Effector memory CD4-positive, alpha-beta T cell (primary cell): ENCODE measurements around the gene SORL1.

Source experiments
- DNase-seq, 3 donors: peaks; one replicate each; pipeline ENCODE4 v3.0.0-alpha.2; 2020
- H3K27ac ChIP-seq: 2 replicates; pipeline ENCODE4 v1.7.0; 2013; ENCODE audit warnings: mild to moderate bottlenecking, low read length, moderate library complexity; ENCODE audit not compliant: insufficient read depth, poor library complexity, severe bottlenecking
- H3K27me3 ChIP-seq: replicated peaks from 2 replicates; pipeline ENCODE4 v1.7.0; 2013; ENCODE audit warnings: mild to moderate bottlenecking, low read length; ENCODE audit not compliant: insufficient read depth, control insufficient read depth, poor library complexity, severe bottlenecking
- H3K36me3 ChIP-seq: 2 replicates; pipeline ENCODE4 v1.7.0; 2013; ENCODE audit warnings: mild to moderate bottlenecking, low read length, moderate library complexity; ENCODE audit not compliant: control insufficient read depth, insufficient read depth
- H3K4me1 ChIP-seq: 2 replicates; pipeline ENCODE4 v1.7.0; 2013; ENCODE audit warnings: low read length, mild to moderate bottlenecking; ENCODE audit not compliant: control insufficient read depth, insufficient read depth, poor library complexity, severe bottlenecking
- H3K4me3 ChIP-seq: 2 replicates; pipeline ENCODE4 v1.7.0; 2013; ENCODE audit warnings: low read length, low read depth, mild to moderate bottlenecking; ENCODE audit not compliant: insufficient read depth, poor library complexity, severe bottlenecking
- H3K9me3 ChIP-seq: 2 replicates; pipeline ENCODE4 v1.7.0; 2013; ENCODE audit warnings: mild to moderate bottlenecking, low read length, moderate library complexity; ENCODE audit not compliant: control insufficient read depth

Gene SORL1

GRCh38 chr11:121607341-121607740, 155.2 kb downstream of the SORL1 start:
- no peaks in the 10 kb centered on the region for H3K27me3 ChIP-seq
- H3K4me1 ChIP-seq, result no peaks in the 10 kb centered on the region
- no peak overlapping the region for H3K4me3 ChIP-seq
- DNase-seq, result no peak
- H3K9me3 ChIP-seq, result no peaks in the 10 kb centered on the region
- peaks cover 96% of the 10 kb centered on the region for H3K36me3 ChIP-seq
- no peak overlapping the region for H3K27ac ChIP-seq

GRCh38 chr11:121608545-121609098, 156.5 kb downstream of the SORL1 start:
- H3K27me3 ChIP-seq, result no peaks in the 10 kb centered on the region
- H3K4me3 ChIP-seq, result no peak overlapping the region
- no peak overlapping the region for H3K27ac ChIP-seq
- no peak for DNase-seq
- H3K36me3 ChIP-seq, result peaks cover 96% of the 10 kb centered on the region
- no peaks in the 10 kb centered on the region for H3K9me3 ChIP-seq
- no peaks in the 10 kb centered on the region for H3K4me1 ChIP-seq

GRCh38 chr11:121610706-121611105, 158.6 kb downstream of the SORL1 start:
- Histone ChIP-seq H3K27me3 (no peaks in the 10 kb centered on the region), H3K27ac (no peak overlapping the region), H3K4me3 (no peak overlapping the region), H3K9me3 (no peaks in the 10 kb centered on the region), H3K36me3 (peaks cover 98% of the 10 kb centered on the region), H3K4me1 (no peaks in the 10 kb centered on the region)
- no peak for DNase-seq

GRCh38 chr11:121611242-121611641, 159.1 kb downstream of the SORL1 start:
- H3K4me3 ChIP-seq, result no peak overlapping the region
- H3K27ac ChIP-seq, result no peak overlapping the region
- no peaks in the 10 kb centered on the region for H3K4me1 ChIP-seq
- H3K36me3 ChIP-seq, result peaks cover 98% of the 10 kb centered on the region
- no peaks in the 10 kb centered on the region for H3K9me3 ChIP-seq
- H3K27me3 ChIP-seq, result no peaks in the 10 kb centered on the region
- DNase-seq, result no peak

- Histone ChIP-seq H3K27ac (no peak overlapping the region), H3K9me3 (no peaks in the 10 kb centered on the region), H3K36me3 (peaks cover 98% of the 10 kb centered on the region), H3K4me1 (no peaks in the 10 kb centered on the region), H3K27me3 (no peaks in the 10 kb centered on the region), H3K4me3 (no peak overlapping the region)
- DNase-seq, result no peak
Measured at GRCh38 chr11:121613724-121614123, 161.6 kb downstream of the SORL1 start.

- no peaks in the 10 kb centered on the region for H3K27me3 ChIP-seq
- H3K9me3 ChIP-seq, result no peaks in the 10 kb centered on the region
- DNase-seq, result no peak
- no peaks in the 10 kb centered on the region for H3K4me1 ChIP-seq
- H3K27ac ChIP-seq, result no peak overlapping the region
- H3K36me3 ChIP-seq, result peaks cover 98% of the 10 kb centered on the region
- H3K4me3 ChIP-seq, result no peak overlapping the region
Measured at GRCh38 chr11:121614636-121615240, 162.6 kb downstream of the SORL1 start.

- Histone ChIP-seq H3K27ac (no peak overlapping the region), H3K9me3 (no peaks in the 10 kb centered on the region), H3K4me1 (no peaks in the 10 kb centered on the region), H3K27me3 (no peaks in the 10 kb centered on the region), H3K4me3 (no peak overlapping the region), H3K36me3 (peaks cover 98% of the 10 kb centered on the region)
- DNase-seq, result no peak
Measured at GRCh38 chr11:121615501-121615900, 163.4 kb downstream of the SORL1 start.

- Histone ChIP-seq H3K4me3 (no peak overlapping the region), H3K36me3 (peaks cover 100% of the 10 kb centered on the region), H3K9me3 (no peaks in the 10 kb centered on the region), H3K27me3 (no peaks in the 10 kb centered on the region), H3K27ac (no peak overlapping the region), H3K4me1 (no peaks in the 10 kb centered on the region)
- no peak for DNase-seq
Measured at GRCh38 chr11:121618516-121618915, 166.4 kb downstream of the SORL1 start.

GRCh38 chr11:121625777-121626506, 173.8 kb downstream of the SORL1 start:
- H3K9me3 ChIP-seq, result no peaks in the 10 kb centered on the region
- no peaks in the 10 kb centered on the region for H3K27me3 ChIP-seq
- no peaks in the 10 kb centered on the region for H3K4me1 ChIP-seq
- no peak for DNase-seq
- no peak overlapping the region for H3K4me3 ChIP-seq
- peaks cover 98% of the 10 kb centered on the region for H3K36me3 ChIP-seq
- no peak overlapping the region for H3K27ac ChIP-seq

GRCh38 chr11:121626507-121626875, 174.4 kb downstream of the SORL1 start:
- peaks cover 97% of the 10 kb centered on the region for H3K36me3 ChIP-seq
- H3K27ac ChIP-seq, result no peak overlapping the region
- no peak overlapping the region for H3K4me3 ChIP-seq
- no peaks in the 10 kb centered on the region for H3K4me1 ChIP-seq
- DNase-seq, result no peak
- H3K9me3 ChIP-seq, result no peaks in the 10 kb centered on the region
- H3K27me3 ChIP-seq, result no peaks in the 10 kb centered on the region
